Pancreas (tissue), 10 donors: ENCODE measurements around the gene ADSS2. TPM values are rescaled to one million over a fixed set of nuclear protein-coding genes. Genes with fewer than 3 reads are reported as not detected.
"Not testable (repeated sequence)": the region's sequence is repeated elsewhere in the genome, so short reads cannot be mapped to it uniquely, and the experiment has no call there.

Source experiments
- ATAC-seq, 4 donors: fragments of 200-7000 bp; cut with Tn5 transposase; one replicate each; pipeline versions ENCODE4 v1.8.0 to v1.9.1; 2020; ENCODE audit warnings: mild to moderate bottlenecking in 4 of 4, moderate library complexity in 4 of 4
- DNase-seq, 6 donors: peaks; one replicate each; pipeline ENCODE4 v3.0.0-alpha.2; 2020
- FAIRE-seq: peaks from 2 replicates; lab custom pipeline; 2012; peaks lifted over from hg19 to GRCh38; lab: Jason Lieb, UNC
- H3K27ac ChIP-seq, 4 donors: fragments of 200-600 bp; sonication (generic); 1 replicate in 3 of 4; 2 replicates in 1 of 4; pipeline versions ENCODE4 v1.5.0 to v1.8.0; 2020
- H3K27me3 ChIP-seq, 4 donors: fragments of 200-600 bp; one replicate each; pipeline ENCODE4 v1.8.0; 2021
- H3K36me3 ChIP-seq, 3 donors: fragments of 200-600 bp; sonication (generic) in 1 of 3; one replicate each; pipeline versions ENCODE4 v1.5.0 to v1.8.0; 2020 to 2021
- H3K4me1 ChIP-seq, 3 donors: fragments of 200-600 bp; one replicate each; pipeline ENCODE4 v1.8.0; 2021
- H3K4me3 ChIP-seq, 4 donors: fragments of 200-600 bp; sonication (generic) in 2 of 4; one replicate each; pipeline versions ENCODE4 v1.5.0 to v1.8.0; 2020 to 2021
- H3K9me3 ChIP-seq, 4 donors: fragments of 200-600 bp; one replicate each; pipeline ENCODE4 v1.8.0; 2021
- WGBS, 2 donors: extraction: QIAGEN DNeasy Blood & Tissue Kit; methylation state at CpG; one replicate each; pipeline ENCODE4 v1.1.7; 2013; 5-methylcytosine and 5-hydroxymethylcytosine counted together
- intact Hi-C, 3 donors: fragments of 100-400 bp; cut with DNase I; formaldehyde crosslinking; loops; one replicate each; pipeline versions ENCODE4 v1.11.1 to v1.14.2; 2022
- polyA plus RNA-seq, 2 donors: library from polyadenylated mRNA; stranded (reverse); fragments of 200-250 nt; gene quantifications; one replicate each; pipeline ENCODE4 v1.2.3, GENCODE V29; 2013
- total RNA-seq, 6 donors: library from RNA; stranded (reverse); fragmentation: NEBNext Ultra II Directional in 4 of 6; extraction: Animal tissue kit (Norgen Biotek cat#: 25700) in 4 of 6; gene quantifications; one replicate each; pipeline versions ENCODE4 v1.2.1 to v1.2.4, GENCODE V29; 2021 to 2023
- TF ChIP-seq, protein P1 (sequence below), 4 donors: fragments of 200-600 bp; sonication (generic) in 3 of 4; IDR thresholded peaks; one replicate each; pipeline versions ENCODE4 v1.5.0 to v1.8.0; 2021; ENCODE audit warnings: antibody characterized with exemption in 4 of 4
- donor health status: healthy with polysubstance abuse.
- donor health status: DM: no; HTN: no; CAD: no; lungs with moderate emphysema.
- donor health status: DM: no; HTN: no; CAD: no.
- donor health status: control.
- donor health status: control.
- donor health status: Bipolar disorder and iron deficiency.
- donor health status: DM: yes; HTN: yes; CAD: no.
- donor health status: DM: no; HTN: no; CAD: no.
- donor health status: DM: no; HTN: no; CAD: no.
- donor health status: DM: yes; HTN: yes; CAD: no.

ADSS2 gene
- total and polyA plus RNA-seq, 8 donors: 8.6 to 21.9 (median 14.5) TPM

DNA sequence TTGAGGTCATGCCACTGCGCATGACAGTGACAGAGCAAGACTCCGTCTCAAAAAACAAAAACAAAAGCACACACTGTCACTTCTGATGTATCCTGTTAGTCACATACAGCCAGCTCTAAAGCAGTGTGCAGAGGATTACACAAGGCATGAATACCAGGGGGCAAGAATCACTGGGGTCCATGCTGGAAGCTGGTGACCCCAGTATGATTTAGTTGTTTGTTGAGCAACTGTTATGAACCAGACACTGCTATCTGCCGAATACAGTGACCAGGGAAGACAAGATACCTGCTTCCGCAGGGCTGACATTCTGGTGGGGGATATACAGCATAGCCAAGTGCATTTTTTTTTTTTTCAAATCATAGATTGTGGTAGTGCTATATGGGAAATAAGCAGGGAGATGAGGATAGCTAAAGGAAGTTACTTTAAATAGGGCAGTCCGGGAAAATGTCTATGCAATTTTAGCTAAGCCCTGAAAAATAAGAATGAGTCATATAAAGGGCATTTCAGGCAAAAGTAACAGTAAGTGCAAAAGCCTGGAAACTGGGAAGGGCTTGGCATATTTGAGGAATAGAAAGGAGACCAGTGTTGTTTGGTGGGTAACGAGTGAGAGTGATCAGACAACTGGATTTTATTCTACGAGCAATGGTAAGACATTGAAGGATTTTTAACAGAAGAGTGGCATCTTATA lies 69.7 kb downstream of the ADSS2 start:
- ATAC-seq: peak in 1 of 4 donors; percentile 29
- Histone ChIP-seq H3K4me3 (no peak overlapping the region), H3K4me1 (no peaks in the 10 kb centered on the region), H3K36me3 (no peaks in the 10 kb centered on the region), H3K9me3 (no peaks in the 10 kb centered on the region), H3K27ac (no peak overlapping the region), H3K27me3 (no peaks in the 10 kb centered on the region)
- no peak for DNase-seq
- intact Hi-C loops: no loop called here
- TF ChIP-seq, protein P1, sequence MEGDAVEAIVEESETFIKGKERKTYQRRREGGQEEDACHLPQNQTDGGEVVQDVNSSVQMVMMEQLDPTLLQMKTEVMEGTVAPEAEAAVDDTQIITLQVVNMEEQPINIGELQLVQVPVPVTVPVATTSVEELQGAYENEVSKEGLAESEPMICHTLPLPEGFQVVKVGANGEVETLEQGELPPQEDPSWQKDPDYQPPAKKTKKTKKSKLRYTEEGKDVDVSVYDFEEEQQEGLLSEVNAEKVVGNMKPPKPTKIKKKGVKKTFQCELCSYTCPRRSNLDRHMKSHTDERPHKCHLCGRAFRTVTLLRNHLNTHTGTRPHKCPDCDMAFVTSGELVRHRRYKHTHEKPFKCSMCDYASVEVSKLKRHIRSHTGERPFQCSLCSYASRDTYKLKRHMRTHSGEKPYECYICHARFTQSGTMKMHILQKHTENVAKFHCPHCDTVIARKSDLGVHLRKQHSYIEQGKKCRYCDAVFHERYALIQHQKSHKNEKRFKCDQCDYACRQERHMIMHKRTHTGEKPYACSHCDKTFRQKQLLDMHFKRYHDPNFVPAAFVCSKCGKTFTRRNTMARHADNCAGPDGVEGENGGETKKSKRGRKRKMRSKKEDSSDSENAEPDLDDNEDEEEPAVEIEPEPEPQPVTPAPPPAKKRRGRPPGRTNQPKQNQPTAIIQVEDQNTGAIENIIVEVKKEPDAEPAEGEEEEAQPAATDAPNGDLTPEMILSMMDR (IDR thresholded peaks at IDR 0.05): no peak
- 85 to 91% methylated on average over 7 of the region's 7 CpGs for WGBS, 2 donors
- no peak for FAIRE-seq

DNA sequence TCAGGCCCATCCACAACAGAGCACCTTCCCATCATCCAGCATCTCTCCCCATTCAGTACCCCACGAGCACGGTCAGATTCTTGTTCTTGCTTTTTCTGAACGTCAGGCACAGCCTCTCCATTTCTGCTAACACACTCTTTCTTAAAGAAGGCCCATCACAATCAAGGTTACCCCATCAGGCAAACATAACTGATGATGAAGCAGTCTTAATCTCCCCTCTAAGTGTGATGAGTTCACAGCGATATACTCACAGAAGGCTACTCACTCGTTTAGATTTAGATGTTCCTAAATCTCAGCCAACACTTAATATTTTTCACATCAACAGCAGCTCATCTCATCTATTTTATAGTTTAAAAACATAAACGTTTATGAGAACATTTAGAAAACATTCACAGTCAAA lies 75.6 kb downstream of the ADSS2 start:
- intact Hi-C loops: no loop called here
- no peaks in the 10 kb centered on the region for H3K9me3 ChIP-seq
- no peak for ATAC-seq
- H3K27me3 ChIP-seq: no peaks in the 10 kb centered on the region
- no peak for FAIRE-seq
- H3K36me3 ChIP-seq: no peaks in the 10 kb centered on the region
- TF ChIP-seq, protein P1 (IDR thresholded peaks at IDR 0.05): no peak
- H3K4me1 ChIP-seq: no peaks in the 10 kb centered on the region
- H3K27ac ChIP-seq: no peak overlapping the region
- no peak for DNase-seq
- WGBS, 2 donors: 70 to 75% methylated on average over 6 of the region's 6 CpGs
- no peak overlapping the region for H3K4me3 ChIP-seq

DNA sequence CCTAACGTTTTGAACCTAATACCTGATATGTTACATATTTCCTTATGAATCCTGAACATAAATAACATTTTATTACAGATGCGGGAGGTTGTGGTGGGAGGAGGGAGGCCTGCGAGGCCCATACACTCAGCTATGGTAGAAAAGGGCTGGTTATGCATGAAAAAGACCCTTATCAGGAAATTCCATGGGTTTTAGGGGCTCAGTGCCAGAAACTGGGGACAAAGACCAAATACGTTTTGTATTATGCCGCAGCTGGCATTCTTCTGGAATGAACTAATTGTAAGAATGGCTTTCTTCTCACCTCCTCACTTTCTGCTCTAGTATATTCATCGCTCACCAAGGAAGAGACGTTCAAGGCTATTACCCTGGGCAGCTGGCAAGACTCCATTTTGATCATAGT lies 76.7 kb downstream of the ADSS2 start:
- FAIRE-seq: no peak
- TF ChIP-seq, protein P1 (IDR thresholded peaks at IDR 0.05): no peak
- no peak for DNase-seq
- intact Hi-C loops: no loop called here
- H3K27ac ChIP-seq: no peak overlapping the region
- ATAC-seq: no peak
- no peaks in the 10 kb centered on the region for H3K36me3 ChIP-seq
- WGBS, 2 donors: 79 to 80% methylated on average over 7 of the region's 7 CpGs
- H3K4me1 ChIP-seq: no peaks in the 10 kb centered on the region
- no peaks in the 10 kb centered on the region for H3K9me3 ChIP-seq
- no peaks in the 10 kb centered on the region for H3K27me3 ChIP-seq
- H3K4me3 ChIP-seq: no peak overlapping the region

DNA sequence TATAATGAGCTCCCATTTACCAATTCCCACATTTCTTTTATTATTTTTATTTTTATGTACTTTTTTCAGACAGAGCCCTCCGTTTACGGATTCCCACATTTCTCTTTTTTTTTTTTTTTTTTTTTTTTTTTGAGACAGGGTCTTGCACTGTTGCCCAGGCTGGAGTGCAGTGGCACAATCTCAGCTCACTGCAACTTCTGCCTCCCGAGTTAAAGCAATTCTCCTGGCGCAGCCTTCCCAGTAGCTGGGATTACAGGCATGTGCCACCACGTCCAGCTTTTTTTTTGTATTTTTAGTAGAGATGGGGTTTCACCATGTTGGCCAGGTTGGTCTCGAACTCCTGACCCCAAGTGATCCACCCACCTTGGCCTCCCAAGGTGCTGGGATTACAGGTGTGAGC lies 77.2 kb downstream of the ADSS2 start:
- ATAC-seq, intact Hi-C loops, H3K36me3 ChIP-seq, H3K27me3 ChIP-seq, H3K9me3 ChIP-seq, H3K4me3 ChIP-seq, H3K27ac ChIP-seq, H3K4me1 ChIP-seq, FAIRE-seq, DNase-seq: not testable (repeated sequence)
- 93 to 96% methylated on average over 6 of the region's 6 CpGs for WGBS, 2 donors

DNA sequence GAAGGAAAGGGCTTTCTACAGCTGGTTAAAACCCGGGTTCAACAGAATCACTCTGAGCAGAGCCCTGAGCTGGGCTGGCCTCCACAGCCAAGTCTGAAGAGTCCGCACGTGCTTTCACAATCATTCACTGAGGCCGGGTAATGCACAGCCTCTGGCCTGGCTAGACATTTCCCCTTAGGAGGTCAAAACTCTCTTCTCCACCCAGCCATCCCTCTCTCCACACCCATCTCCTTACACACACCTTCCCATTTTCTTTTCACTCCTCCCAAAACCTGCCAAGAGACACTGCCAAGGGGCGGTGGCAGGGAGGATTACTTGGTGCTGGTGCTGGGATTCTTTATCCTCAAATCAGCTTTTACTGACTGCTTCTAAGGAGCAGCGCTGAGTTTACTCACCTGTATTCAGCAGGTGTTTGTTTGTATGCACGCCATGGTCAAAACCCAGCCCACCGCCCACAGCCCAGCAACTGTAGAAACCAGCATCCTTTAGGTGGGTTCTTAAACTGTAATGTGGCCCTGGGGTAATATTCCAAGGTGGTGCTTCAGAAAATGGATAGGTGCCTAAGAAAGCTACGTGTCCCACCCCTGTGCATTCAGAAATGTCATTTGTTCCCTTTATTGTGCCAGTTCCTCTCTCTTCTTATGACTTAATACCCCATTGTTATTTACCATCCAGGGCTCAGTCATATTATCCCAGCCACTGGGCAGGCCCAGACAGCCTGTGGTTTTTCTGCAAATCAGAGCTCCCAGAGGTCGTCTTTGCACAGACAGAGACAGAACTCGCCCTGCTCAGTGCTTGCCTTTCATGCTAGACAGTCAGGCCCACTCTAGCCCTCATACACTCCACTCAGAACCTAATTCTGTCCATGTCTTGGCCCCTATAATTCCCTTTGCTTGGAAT lies 80.2 kb downstream of the ADSS2 start:
- DNase-seq: no peak
- WGBS, 2 donors: 80 to 82% methylated on average over 11 of the region's 11 CpGs
- Histone ChIP-seq H3K9me3 (no peaks in the 10 kb centered on the region), H3K27ac (no peak overlapping the region), H3K4me1 (no peaks in the 10 kb centered on the region), H3K27me3 (no peaks in the 10 kb centered on the region), H3K36me3 (no peaks in the 10 kb centered on the region), H3K4me3 (no peak overlapping the region)
- no peak for FAIRE-seq
- intact Hi-C loops: no loop called here
- TF ChIP-seq, protein P1 (IDR thresholded peaks at IDR 0.05): no peak
- no peak for ATAC-seq
